Measurements from ENCODE around the gene GBGT1. TPM values are rescaled to one million over a fixed set of nuclear protein-coding genes. Genes with fewer than 3 reads are reported as not detected.

Gene GBGT1
- total RNA-seq, 1 donor from 2014 or later: 1.1 TPM

GRCh38 chr9:133108794-133109641 lies 54.7 kb downstream of the GBGT1 start:
- TF ChIP-seq CTCF (IDR thresholded peaks at IDR 0.05; ENCODE audit: insufficient read depth, low read length, severe bottlenecking): no peak
- DNase-seq (ENCODE audit: low read depth): no peak
- H3K4me3 ChIP-seq (ENCODE audit: low read depth, low read length): no peak overlapping the region
- H3K36me3 ChIP-seq (ENCODE audit: control insufficient read depth, insufficient read depth, low read length): peaks cover 54% of the 10 kb centered on the region
- no peaks in the 10 kb centered on the region for H3K27me3 ChIP-seq (ENCODE audit: control insufficient read depth, insufficient read depth, low read length)
- no peak for FAIRE-seq

DNA sequence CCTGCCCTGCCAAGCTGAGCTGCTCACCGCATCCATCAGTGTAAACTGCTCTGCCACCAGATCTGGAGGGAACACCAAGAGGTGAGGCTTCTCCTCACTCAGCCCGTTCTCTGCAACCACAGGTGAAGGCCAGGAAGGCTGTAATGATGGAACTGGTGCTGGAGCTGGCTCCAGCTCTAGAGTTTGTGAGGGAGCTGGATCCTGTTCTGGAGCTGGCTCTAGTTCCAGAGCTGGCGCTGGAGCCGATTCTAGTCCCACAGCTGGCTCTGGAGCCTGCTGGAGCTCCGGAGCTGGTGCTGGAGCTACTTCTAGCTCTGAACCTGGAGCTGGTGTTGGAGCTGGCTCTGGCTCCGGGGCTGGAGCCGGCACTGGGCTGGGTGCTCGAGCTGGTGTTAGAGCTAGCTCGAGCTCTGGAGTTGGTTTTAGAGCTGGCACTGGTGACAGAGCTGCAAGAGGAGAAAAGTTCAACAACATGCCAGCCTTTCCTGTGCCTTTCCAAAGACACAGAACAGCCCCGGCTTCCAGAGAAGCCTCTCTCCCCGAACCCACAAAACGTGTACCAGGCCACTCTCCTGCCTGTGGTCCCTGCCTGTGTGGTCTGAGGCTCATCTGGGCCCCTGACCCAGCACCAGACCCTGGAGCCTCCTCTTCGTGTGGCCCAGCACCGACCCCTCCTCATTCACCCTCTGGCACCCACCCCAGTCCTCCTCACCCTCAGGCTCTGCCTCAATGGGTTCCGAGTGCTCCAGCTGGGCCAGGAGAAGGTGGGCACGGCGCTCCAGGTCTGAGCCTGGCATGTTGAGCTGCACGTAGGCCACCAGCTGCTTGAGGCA lies 55.5 kb downstream of the GBGT1 start:
- Histone ChIP-seq H3K36me3 (ENCODE audit: control insufficient read depth, insufficient read depth, low read length) (peaks cover 56% of the 10 kb centered on the region), H3K27me3 (ENCODE audit: control insufficient read depth, insufficient read depth, low read length) (no peaks in the 10 kb centered on the region), H3K4me3 (ENCODE audit: low read depth, low read length) (no peak overlapping the region)
- DNase-seq (ENCODE audit: low read depth) (no peak), FAIRE-seq (no peak)
- TF ChIP-seq CTCF (IDR thresholded peaks at IDR 0.05; ENCODE audit: insufficient read depth, low read length, severe bottlenecking): no peak

GRCh38 chr9:133107245-133107722 lies 56.4 kb downstream of the GBGT1 start:
- Histone ChIP-seq H3K4me3 (ENCODE audit: low read depth, low read length) (no peak overlapping the region), H3K36me3 (ENCODE audit: control insufficient read depth, insufficient read depth, low read length) (peaks cover 63% of the 10 kb centered on the region), H3K27me3 (ENCODE audit: control insufficient read depth, insufficient read depth, low read length) (no peaks in the 10 kb centered on the region)
- TF ChIP-seq CTCF (IDR thresholded peaks at IDR 0.05; ENCODE audit: insufficient read depth, low read length, severe bottlenecking): no peak
- DNase-seq (ENCODE audit: low read depth) (no peak), FAIRE-seq (no peak)

DNA sequence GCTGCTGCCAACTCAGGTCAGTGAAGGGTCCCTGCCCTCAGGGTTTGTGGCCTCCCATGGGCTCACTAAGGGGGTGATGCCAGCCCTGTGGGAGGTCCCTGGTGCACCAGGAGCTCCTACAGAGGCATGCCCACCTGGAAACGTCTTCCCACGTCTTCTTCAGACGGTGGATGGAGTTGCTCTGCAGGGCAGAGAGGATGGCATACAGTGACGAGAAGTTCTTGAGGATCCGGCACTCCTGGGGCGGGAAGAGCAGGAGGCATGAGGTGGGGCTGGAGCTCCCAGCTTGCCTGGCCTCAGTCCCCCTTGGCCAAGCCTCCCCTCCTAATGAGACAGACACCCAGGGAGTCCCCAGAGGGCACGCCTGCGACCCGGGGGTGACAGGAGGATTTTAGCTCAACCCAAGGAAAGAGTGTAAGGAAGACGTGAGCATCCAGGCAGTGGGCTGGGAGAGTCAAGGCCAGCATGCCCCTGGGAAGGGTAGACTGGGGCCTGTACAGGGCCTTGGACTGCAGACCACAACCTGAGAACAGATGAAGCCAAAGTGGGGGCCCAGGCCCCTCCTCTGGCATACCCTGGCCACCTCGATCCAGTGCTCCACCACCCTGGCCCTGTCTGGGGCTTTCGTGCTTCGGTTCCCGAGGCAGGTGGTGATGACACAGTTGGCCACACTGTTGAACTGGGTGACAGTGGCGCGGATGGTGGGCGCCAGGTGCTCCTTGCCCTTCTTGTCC lies 57.0 kb downstream of the GBGT1 start:
- H3K36me3 ChIP-seq (ENCODE audit: control insufficient read depth, insufficient read depth, low read length): peaks cover 60% of the 10 kb centered on the region
- no peak for FAIRE-seq
- H3K4me3 ChIP-seq (ENCODE audit: low read depth, low read length): no peak overlapping the region
- TF ChIP-seq CTCF (IDR thresholded peaks at IDR 0.05; ENCODE audit: insufficient read depth, low read length, severe bottlenecking): no peak
- no peak for DNase-seq (ENCODE audit: low read depth)
- H3K27me3 ChIP-seq (ENCODE audit: control insufficient read depth, insufficient read depth, low read length): no peaks in the 10 kb centered on the region

GRCh38 chr9:133105461-133105770 lies 58.3 kb downstream of the GBGT1 start:
- H3K36me3 ChIP-seq (ENCODE audit: control insufficient read depth, insufficient read depth, low read length): peaks cover 70% of the 10 kb centered on the region
- FAIRE-seq (no peak), DNase-seq (ENCODE audit: low read depth) (no peak)
- TF ChIP-seq CTCF (IDR thresholded peaks at IDR 0.05; ENCODE audit: insufficient read depth, low read length, severe bottlenecking): no peak
- no peaks in the 10 kb centered on the region for H3K27me3 ChIP-seq (ENCODE audit: control insufficient read depth, insufficient read depth, low read length)
- H3K4me3 ChIP-seq (ENCODE audit: low read depth, low read length): no peak overlapping the region
